ENCODE measurements around the gene HBS1L.
A peak's percentile ranks its signal among the peaks of the same experiment; 100 is the strongest.

HBS1L gene

DNA sequence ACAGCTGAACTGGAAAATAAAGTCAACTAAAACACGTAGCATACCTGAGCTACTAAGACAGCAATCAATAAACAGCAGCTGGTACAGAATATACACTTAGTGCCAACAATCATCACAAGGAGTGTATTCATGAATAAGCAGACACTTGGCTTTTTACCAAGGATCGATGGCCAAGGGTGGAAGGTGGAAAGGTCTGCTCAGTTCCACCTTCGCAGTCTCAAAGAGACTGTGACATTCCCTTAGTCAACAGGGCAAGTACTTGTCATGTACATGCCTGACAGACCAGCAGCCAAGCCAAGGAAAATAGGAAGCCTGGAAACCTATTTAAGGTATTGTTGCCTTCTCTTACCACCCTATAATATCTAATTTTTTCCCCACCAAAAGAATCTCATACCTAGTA lies 21.4 kb downstream of the HBS1L start:
- no peak for FAIRE-seq

DNA sequence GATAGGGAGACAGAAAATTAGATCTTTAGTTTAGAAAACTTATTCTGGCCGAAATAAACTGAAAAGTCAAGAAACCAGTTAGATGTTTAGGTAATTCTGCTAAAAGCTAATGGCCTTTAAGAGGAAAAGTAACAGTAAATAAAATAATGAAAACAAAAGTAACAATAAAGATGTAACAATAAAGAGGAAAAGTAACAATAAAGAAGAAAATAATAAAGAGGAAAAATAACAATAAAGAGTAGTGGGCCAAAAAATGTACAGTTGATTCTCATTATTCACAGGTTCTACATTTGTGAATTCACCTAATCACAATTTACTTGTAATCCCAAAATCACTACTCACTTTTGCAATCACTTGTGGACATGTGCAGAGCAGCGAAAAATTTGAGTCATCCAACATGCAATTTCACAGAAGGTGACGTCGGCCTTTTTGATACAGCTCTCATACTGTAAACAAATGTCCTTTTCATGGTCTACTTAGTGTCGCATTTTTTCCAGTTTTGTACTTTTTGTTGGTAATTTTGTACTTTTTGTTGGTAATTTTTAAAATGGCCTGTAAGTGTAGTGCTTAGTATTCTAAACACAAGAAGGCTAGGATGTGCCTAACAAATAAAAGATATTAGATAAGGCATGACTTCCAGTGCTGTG lies 24.0 kb downstream of the HBS1L start:
- no peak for FAIRE-seq

DNA sequence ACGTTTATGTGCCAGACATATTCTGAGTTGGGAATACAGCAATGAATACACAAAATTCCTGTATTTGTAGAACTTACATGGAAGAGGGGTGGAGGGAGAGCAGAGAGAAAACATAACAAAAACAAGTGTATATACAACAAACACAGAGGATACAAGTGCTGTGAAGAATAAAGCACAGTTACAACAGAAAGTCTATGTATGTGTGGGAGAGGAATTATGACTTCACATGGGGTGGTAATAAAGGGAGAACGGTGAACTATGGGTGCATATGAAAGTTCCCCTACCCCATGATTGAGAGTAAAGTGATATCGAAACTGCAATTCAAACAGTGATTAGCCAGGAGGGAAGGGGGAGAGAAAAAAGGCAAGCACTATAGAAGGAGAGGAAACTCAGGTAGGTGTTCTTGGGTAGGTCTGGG lies 24.6 kb downstream of the HBS1L start:
- FAIRE-seq: no peak

DNA sequence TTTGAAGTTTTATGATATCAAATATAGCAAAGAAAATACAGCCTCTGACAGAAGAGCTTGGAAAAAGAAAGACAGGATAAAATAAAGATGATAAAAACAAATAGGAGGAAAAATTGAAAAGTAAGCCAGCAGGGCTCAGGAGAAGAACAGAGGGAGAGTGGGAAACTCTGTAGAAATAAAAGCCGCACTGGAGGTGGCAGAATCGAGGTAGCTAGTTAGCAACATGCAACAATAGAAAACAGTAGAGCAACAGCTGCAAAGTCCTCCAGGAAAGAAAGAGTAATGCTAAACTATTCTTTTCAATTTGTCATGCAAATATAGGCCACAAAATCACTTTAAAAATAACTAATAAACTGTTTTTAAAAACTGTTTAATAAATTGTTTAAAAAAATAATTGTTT lies 28.8 kb downstream of the HBS1L start:
- FAIRE-seq: no peak

DNA sequence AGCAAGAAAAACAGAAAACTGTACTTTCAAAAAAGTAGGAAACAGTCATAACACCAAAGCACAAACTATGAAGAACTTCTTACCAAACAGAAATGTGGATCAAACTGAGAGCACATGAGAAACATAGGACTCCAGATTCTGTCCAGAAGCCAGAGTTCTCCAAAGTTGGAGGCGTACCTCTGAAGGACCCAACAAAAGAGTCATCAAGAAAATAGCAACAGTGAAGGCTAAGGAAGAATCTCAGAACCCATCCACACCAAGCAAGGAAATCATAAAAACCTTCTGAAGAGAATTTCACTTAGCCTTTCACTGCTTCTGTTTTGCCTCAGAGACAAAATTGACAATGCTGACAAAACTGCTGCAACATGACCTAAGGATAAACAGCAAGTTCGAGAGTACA lies 29.4 kb downstream of the HBS1L start:
- FAIRE-seq: no peak

DNA sequence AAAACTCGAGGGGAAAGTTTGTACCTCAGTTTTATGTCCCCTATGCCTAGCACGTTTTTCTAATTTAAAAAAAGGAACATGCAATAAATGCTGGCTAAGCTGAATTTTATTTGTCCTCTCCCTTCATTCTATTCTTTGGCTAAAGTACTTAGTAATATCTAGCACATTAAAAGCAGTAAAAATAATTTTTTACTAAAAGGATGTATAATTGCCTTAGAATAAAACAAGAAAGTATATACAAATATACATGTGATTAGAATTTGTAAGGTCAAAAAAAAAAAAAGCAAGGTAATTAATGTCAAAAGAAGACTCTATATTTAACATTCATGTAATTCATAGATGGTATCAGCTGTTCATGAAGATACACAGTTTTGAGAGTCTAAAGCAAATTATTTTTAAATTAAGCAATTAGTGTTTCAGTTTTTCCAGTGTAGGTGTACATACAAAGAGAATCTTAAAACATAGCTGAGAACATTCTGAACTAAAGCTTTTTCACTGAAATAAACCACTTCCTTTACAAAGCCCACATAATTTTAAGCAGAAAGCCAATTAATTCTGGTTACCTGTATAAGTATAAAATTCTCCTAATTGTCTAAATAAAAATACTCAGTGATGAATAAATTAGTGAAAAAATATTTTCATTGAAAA lies 32.4 kb downstream of the HBS1L start:
- peak; percentile 10 for FAIRE-seq

DNA sequence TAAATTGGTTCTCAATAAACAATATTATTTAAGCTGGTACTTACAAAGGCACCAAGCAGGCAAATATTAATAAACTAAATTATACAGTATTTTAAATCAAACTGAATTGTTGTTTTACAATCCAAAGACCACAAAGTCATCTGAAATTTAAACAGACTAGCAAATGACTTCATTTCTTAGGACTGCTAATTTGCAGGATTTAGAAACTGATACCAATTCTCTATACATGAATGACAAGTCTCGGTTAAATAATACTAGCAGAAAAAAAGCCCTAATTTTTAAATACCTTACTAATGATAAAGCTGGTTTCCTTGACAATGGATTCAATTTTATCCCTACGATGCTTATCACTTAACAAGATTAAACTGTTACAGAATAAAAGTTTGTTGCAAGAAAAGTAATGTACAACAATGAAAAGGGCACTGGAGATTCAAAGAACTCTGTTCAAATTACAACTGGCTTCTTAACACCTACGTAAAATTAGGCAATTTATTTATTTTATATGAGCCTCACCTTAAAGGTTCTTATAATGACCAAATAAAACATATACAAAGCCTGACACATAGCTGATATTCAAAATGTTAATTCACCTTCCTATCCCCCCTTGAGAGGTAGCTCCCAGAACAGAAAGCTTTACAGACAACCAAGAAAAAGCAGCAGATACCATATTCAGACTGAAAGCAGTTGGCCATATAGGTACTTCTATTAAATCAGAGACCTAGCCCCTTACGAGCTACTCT lies 33.1 kb downstream of the HBS1L start:
- peak; percentile 65 for FAIRE-seq

DNA sequence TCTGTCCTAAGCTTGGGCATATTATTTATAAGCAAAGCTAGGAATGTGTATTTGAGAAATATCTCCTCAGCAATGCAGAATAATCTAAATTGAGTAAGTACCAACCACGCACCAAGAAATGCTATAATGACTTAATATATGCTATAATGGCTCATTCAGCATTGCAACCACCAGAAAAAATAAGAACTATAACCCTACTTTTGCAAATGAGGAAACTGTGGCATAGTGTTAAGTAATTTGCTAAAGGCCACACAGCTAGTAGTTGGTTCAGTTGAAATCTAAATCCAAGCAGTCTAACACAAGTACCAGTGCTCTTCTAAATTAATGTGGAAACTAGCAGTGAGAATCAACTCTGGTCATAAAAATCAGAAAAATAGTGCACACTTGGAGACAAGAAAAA lies 35.7 kb downstream of the HBS1L start:
- FAIRE-seq: no peak

DNA sequence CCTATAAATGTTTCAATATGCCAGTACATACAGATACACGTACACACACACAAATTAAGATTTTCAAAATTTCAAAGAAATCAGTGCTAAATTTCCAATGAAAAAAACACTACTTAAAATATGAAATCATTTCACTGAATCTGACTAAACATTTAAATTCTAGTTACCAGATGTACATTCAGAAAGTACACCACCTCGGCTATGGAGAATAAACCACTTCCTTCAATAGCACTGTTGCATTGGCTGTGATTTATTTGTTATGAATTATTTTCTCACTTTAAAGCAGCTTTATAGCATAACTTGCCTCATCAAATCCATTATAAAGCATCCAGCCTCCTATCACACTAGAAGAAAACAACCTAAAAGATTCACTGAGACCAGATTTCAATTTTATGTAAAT lies 36.6 kb downstream of the HBS1L start:
- FAIRE-seq: no peak

DNA sequence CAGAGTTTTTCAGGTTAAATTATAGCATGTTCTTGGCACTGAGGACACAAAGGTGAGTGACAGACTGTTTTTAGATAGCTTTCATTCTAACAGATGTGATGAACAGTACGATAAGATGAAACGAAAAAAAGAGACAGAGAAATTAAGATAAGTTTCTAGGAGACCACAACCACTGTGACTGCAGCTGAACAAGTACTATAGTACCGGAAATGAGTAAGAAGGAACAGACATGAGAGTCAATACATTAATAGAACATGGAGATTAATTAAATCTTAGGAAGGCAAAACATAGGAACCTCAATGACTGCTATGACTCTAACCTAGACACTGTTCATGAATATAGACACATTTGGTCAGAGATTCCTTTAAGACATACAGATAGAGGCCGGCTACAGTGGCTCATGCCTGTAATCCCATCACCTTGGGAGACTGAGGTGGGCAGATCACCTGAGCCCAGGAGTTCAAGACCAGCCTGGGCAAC lies 40.2 kb downstream of the HBS1L start:
- no peak for FAIRE-seq

DNA sequence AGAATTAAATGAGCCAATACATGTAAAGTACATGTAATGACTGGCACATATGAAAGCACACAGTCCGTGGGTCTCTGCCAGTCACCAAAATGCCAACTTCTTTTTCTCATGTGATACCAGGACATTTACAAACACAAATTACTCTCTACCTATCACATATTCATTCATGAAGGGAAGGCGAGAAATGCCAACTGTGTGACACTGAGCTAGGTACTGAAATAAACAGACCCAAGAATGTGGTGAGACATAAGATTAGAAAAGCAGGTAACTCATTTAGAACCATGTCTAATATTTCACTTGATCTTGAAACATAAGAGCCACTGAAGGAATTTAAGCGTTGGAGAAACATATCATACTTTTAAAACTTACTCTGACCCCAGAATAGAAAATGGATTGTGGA lies 41.4 kb downstream of the HBS1L start:
- FAIRE-seq: no peak

DNA sequence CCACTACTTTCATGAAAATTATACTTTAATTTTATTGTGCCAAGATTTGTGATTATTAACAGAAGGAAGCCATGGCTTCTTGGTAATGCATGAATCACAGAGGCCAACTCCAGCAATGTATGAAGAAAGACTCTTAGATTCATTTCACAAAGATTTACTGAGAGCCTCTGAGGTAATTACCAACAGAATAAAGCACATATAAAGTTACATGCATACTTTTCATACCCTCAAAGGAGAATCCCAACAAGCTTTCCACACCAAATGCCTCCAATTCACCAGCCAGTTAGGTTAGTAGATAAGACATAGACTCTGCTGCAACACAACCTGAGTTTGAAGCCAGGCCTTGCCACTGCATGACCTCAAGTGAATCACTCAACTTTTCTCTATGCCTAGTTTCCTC lies 41.9 kb downstream of the HBS1L start:
- FAIRE-seq: no peak

DNA sequence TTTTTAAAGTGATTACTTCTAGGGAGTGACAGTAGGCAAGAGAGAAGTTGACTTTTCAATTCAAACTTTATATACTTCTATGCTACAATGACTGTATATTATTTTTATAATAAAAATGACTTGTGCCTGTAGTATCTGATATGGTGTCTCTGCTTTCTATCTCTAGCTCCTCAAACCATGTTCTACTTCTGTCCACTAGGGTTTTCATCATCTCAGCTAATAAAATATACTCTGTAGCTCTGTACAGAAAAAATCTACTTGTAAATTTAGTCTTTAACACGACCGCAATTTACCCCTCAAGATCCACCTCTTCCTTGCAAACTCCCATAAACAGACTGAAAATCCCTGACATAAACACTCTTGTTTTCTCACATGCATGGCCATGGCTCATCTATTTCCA lies 42.3 kb downstream of the HBS1L start:
- no peak for FAIRE-seq

DNA sequence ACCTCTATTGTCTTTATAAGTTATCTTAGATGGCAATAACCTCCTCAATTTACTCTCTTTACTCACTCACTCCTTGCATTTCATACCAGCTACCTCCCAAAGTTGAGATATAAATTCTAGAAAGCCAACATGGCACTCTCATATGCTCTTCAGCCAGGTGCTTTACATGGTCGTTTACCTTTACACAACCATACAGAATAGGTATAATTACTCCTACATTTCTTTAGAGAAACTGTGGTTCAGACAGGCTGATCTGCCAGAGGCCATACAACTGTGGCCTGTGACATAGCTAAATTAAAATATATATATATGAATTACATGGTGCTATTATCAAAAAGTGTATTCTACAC lies 45.7 kb downstream of the HBS1L start:
- no peak for FAIRE-seq

DNA sequence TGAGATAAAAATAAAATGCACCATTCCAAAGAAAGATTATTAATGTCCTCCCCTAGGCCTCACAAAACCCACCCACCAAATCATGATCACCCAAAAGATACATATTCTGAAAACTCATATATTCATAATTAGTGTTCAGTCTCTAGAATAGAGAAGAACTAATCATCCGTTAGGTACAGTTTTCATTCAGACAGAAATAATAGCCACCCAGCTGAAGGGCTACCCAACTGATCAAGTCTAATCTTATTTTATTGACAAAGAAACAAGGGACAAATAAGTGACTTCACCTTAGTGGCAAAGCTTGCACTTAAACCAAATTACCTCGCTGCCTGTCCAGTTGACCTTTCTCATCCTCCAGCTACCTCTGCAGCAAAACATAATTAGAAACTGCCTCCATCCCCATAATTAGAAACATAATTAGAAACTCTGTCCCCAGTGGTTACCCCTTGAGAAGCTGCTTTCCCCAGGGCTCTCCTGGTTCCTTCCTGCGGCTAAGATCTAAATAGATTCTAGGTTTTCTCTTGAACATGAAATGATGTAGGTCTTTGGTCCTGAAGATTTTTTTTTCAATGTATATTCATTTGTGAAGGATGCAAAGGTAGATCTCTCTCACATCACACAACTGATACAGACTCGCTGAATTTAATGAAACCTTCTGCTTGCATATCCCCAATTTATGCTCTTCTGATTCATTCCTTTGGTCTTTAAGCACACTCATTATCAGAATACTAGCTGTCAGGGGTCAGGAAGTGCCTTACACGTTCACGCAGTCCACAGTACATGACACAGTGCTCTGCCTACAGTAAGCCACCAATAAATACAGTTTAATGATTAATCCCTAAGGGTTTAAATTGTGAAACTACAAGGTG lies 46.3 kb downstream of the HBS1L start:
- FAIRE-seq: no peak

DNA sequence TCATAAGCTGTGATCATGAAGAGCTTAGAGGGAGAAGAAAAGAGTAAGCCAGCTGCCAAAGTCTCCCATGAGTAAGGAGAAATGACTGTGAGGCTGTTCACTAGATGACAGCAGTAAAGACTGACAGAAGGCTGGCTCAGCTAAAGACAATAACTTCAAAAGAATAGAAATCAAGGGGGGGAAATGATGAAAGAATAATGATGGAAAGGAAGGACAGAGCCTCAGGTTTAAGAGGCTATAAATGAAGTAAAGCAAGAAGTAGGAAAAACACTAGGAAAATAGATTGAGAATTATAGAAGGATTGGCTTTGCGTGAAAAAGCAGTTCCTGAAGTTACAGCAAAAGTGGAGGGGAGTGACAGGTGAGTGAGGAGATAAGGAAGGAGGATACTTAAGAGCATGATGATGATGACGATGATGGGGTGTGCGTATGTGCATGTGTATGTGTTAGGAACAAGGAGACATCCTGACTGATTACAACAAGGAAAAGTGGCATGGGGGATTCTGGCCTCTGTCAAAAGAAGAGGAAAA lies 48.2 kb downstream of the HBS1L start:
- no peak for FAIRE-seq

DNA sequence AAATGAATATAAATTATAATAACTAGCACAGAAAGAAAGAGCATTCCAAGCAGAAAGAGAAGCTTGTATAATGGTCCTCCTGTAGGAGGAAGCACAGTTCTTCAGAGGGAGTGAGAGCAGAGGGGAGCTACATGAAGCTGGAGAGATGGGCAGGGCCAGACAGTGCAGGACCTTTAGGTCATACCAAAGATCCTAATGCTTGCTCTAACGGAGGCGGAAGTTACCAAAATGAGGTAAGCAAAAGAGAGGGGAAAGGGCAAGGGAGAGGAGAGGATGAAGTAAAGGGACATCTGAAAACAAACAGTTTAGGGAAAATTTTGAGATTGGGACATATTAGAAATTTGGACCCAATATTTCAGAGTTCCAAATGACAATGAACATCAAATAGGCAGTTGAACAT lies 50.2 kb downstream of the HBS1L start:
- FAIRE-seq: no peak

DNA sequence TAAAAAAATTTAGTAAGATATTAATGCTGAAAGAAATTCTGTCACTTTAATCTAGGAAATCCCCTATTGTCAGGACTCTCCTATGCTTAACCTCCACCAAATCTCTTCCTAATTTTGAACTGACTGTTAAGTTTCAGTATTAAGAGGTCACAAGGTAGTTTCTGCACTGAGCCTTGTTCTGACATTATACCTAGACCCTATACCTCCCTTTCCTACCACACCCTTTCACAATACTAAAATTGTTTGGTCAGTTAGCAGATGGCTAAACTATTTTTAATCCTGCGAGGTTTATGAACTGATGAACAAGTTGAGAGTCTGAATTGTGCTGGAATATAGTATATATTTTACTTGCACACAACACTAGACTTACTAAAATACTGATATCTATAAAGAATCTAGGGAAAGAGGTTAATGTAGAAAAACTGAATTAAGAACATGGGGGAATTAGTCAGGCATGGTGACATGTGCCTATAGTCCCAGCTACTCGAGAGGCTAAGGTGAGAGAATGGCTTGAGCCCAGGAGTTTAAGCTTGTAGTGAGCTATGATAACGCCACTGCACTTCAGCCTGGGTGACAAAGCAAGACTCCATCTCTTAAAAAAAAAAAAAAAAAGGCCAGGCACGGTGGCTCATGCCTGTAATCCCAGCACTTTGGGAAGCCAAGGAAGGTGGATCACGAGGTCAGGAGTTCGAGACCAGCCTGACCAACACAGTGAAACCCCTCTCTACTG lies 51.5 kb downstream of the HBS1L start:
- FAIRE-seq: no peak

DNA sequence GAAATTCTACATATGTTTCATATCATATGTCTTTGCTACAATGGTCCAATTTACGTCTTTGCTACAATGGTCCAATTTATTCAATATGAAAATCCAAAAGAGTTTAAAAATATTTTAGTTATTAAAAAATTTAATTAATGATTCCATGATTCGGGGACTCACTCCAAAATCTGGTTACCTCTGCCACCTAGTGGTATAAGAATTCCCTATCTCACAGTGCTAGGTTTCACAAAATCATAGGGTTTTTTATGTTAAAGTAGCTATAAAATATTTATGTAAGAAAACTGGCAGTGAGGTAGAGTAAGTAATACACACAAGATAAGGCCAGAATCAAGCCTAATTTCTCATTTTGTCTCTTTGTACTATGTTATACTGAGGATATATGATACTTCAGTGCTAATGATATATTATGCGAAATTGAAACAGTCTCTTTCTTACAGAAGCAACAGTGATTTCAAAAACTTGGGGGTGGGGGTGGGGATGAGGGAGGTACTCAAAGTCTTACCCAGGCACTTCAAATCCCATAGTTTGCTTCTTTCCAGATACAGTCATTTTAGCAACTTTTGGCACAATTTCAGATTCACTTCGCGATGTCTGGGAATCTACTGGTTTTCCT lies 52.3 kb downstream of the HBS1L start:
- peak; percentile 53 for FAIRE-seq

DNA sequence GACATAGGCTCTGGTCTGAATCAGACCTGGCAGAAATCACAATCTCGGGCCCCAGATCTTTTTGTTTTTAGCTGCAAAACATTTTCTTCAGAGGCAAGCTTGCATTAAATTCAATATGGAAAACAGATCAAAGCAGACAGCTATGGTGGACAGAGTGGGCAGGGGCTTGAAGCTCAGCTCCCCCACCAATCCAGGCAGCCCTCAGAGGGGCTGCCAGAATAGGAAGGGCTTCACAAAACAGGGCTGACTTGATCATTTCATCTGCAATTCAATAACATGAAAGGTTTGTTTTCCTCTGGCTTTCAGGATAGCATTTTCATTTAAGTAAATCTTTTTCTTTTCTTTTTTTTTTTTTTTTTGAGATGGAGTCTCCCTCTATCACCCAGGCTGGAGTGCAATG lies 55.5 kb downstream of the HBS1L start:
- FAIRE-seq: no peak

DNA sequence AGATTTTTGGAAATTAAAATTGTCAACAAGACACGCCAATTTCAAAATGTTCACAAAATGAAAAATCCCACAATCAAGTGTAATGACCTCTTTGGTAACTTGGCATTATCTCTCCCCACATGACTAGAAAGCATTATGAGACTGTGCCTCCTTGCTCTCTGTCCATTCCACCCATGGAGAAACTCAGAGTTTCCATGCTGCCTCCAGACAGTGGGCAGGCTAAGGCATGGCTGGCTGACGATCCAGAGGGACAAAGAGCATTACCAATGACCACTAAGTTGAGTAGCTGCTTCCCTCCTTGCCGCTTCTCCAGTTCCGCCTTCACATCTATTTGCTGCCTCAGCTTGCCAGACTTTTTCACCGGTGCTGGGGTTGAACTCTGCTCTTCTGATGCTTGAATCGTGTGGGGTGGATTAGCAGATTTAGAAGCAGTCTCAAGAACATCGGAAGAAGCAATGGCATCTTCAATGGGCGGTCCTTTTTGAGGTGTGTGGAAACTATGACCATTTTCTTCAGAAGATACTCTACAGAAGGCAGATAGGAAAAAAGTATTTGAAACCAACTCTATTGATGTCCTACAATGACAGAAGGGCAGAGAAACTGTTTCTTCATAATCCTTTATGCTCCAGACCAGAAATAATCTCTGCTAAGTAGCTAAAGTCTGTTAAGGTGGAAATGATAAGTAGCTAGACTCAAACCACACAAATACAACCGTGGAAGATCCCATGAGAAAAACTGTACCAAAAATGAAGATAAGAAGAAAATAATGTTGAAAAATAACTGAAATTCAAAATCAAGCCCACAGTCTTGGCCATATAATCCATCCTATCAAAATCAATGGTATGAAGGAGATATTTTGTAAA lies 57.3 kb downstream of the HBS1L start:
- FAIRE-seq: no peak
